Lung (tissue), 12 donors: ENCODE results near the gene FOXP1. TPM values are rescaled to one million over a fixed set of nuclear protein-coding genes. Genes with fewer than 3 reads are reported as not detected.

ENCODE experiments used
- ATAC-seq: fragments of 200-7000 bp; cut with Tn5 transposase; one replicate; pipeline ENCODE4 v1.9.1; 2020; ENCODE audit warnings: moderate number of reproducible peaks; ENCODE audit not compliant: insufficient read depth, low FRiP score
- DNase-seq, 3 donors: peaks; one replicate each; pipeline ENCODE4 v3.0.0-alpha.2; 2013 to 2017
- H3K27ac ChIP-seq, 2 donors: one replicate each; pipeline ENCODE4 v1.5.1; 2013; ENCODE audit warnings: mild to moderate bottlenecking in 2 of 2, moderate library complexity in 2 of 2, control low read depth in 1 of 2, inconsistent platforms in 1 of 2, low read depth in 1 of 2, low read length in 1 of 2
- H3K27me3 ChIP-seq, 3 donors: one replicate each; pipeline ENCODE4 v1.5.1; 2013; ENCODE audit warnings: low read length in 2 of 3; ENCODE audit not compliant: control insufficient read depth in 3 of 3, insufficient read depth in 3 of 3
- H3K36me3 ChIP-seq, 4 donors: one replicate each; pipeline ENCODE4 v1.5.1; 2013; ENCODE audit warnings: low read length in 4 of 4, mild to moderate bottlenecking in 1 of 4, moderate library complexity in 1 of 4; ENCODE audit not compliant: control insufficient read depth in 4 of 4, insufficient read depth in 4 of 4
- H3K4me1 ChIP-seq, 5 donors: one replicate each; pipeline ENCODE4 v1.5.1; 2013; ENCODE audit warnings: low read length in 5 of 5, mild to moderate bottlenecking in 2 of 5, moderate library complexity in 1 of 5; ENCODE audit not compliant: control insufficient read depth in 5 of 5, insufficient read depth in 5 of 5
- H3K4me3 ChIP-seq: one replicate; pipeline ENCODE4 v1.5.1; 2013; ENCODE audit warnings: mild to moderate bottlenecking, control low read depth, moderate library complexity
- H3K9ac ChIP-seq, 2 donors: one replicate each; pipeline ENCODE4 v1.5.1; 2013; ENCODE audit warnings: low read length in 2 of 2, control low read depth in 1 of 2; ENCODE audit not compliant: insufficient read depth in 1 of 2
- H3K9me3 ChIP-seq, 4 donors: one replicate each; pipeline ENCODE4 v1.5.1; 2013; ENCODE audit warnings: low read length in 3 of 4, mild to moderate bottlenecking in 1 of 4, moderate library complexity in 1 of 4; ENCODE audit not compliant: control insufficient read depth in 4 of 4, insufficient read depth in 3 of 4
- CTCF ChIP-seq: IDR thresholded peaks from 2 replicates; pipeline ENCODE4 v1.5.1; 2012; ENCODE audit warnings: mild to moderate bottlenecking; ENCODE audit errors: control extremely low read depth, extremely low read depth
- WGBS, 2 donors: extraction: QIAGEN DNeasy Blood & Tissue Kit; methylation state at CpG; one replicate each; pipeline ENCODE4 v1.1.7; 2013; 5-methylcytosine and 5-hydroxymethylcytosine counted together
- polyA plus RNA-seq, 2 donors: library from polyadenylated mRNA; stranded (reverse); fragments of 200-250 nt; gene quantifications; one replicate each; pipeline ENCODE4 v1.2.1, GENCODE V29; 2013
- total RNA-seq, 2 donors: library from RNA; depleted of rRNA in 1 of 2; stranded (reverse); fragments of >200 nt in 1 of 2; gene quantifications; one replicate each; pipeline ENCODE4 v1.2.1, GENCODE V29; 2014 to 2021
- donor health status: control.
- donor health status: control.
- donor health status: Bipolar disorder and iron deficiency.
- donor health status: healthy.
- donor health status: DM: yes; HTN: yes; CAD: no.

FOXP1 gene
- total and polyA plus RNA-seq, 4 donors, result 13.8 to 287 (median 73.9) TPM

- peak overlapping the region in 1 of 2 donors; percentile 80 for H3K27ac ChIP-seq
- peak; percentile 61 for ATAC-seq
Observed at GRCh38 chr3:71547249-71548198, 36.0 kb downstream of the FOXP1 start.

GRCh38 chr3:71546821-71547220, 36.7 kb downstream of the FOXP1 start:
- ATAC-seq (no peak), DNase-seq (no peak)
- TF ChIP-seq CTCF, result no peak
- no peaks in the 10 kb centered on the region for H3K27me3 ChIP-seq
- H3K9me3 ChIP-seq, result peaks cover 0 to 3% (median 0%) of the 10 kb centered on the region in 4 donors
- peak overlapping the region in 1 of 2 donors; percentile 80 for H3K27ac ChIP-seq
- peaks cover 0 to 20% (median 12%) of the 10 kb centered on the region in 5 donors for H3K4me1 ChIP-seq
- H3K36me3 ChIP-seq, result no peaks in the 10 kb centered on the region
- no peak overlapping the region for H3K4me3 ChIP-seq
- WGBS, 2 donors, result 26 to 67% methylated on average over 2 of the region's 2 CpGs
- no peak overlapping the region for H3K9ac ChIP-seq

More at GRCh38 chr3:71547249-71548198, 36.0 kb downstream of the FOXP1 start:
- Histone ChIP-seq H3K27me3 (no peaks in the 10 kb centered on the region), H3K9me3 (peaks cover 0 to 3% (median 0%) of the 10 kb centered on the region in 4 donors), H3K4me1 (peaks cover 0 to 13% (median 7%) of the 10 kb centered on the region in 5 donors), H3K36me3 (no peaks in the 10 kb centered on the region), H3K9ac (no peak overlapping the region), H3K4me3 (no peak overlapping the region)
- peak in 1 of 3 donors; percentile 20 for DNase-seq
- 41 to 71% methylated on average over 4 of the region's 4 CpGs for WGBS, 2 donors
- TF ChIP-seq CTCF, result no peak

- 78 to 94% methylated on average over 2 of the region's 2 CpGs for WGBS, 2 donors
- H3K9ac ChIP-seq, result no peak overlapping the region
- no peak overlapping the region for H3K27ac ChIP-seq
- no peak overlapping the region for H3K4me3 ChIP-seq
- no peaks in the 10 kb centered on the region for H3K27me3 ChIP-seq
- ATAC-seq (no peak), DNase-seq (no peak)
- peaks cover 0 to 28% (median 18%) of the 10 kb centered on the region in 5 donors for H3K4me1 ChIP-seq
- no peaks in the 10 kb centered on the region for H3K36me3 ChIP-seq
- H3K9me3 ChIP-seq, result peaks cover 0 to 3% (median 0%) of the 10 kb centered on the region in 4 donors
- no peak for TF ChIP-seq CTCF
Observed at GRCh38 chr3:71545330-71545729, 38.2 kb downstream of the FOXP1 start.
